NCI-H187 treated with DMSO at 0.1 percent for 48 hours (cell line): Measurements from ENCODE around the gene TIPRL.
A peak's percentile ranks its signal among the peaks of the same experiment; 100 is the strongest.

Source experiments
- DNase-seq: peaks from one replicate; lab custom pipeline; 2025; lab: John Stamatoyannopoulos, UW

The TIPRL gene

DNA sequence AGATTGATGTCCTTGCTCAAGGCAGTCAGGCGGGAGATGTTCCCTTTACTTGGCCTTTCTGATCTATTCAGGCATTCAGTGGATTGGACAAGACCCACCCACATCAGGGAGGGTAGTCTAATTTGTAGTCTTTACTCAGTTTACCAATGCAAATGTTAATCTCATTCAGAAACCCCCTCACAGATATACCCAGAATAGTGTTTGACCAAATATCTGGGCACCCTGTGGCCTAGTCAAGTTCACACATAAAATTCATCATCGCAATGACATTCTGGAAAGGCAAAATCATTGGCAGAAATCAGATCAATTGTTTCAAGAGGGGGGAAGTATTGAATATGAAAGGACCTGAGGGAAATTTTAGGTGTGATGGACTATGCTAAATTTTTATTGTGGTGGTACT is 34.6 kb downstream of the TIPRL start:
- DNase-seq = no peak

DNA sequence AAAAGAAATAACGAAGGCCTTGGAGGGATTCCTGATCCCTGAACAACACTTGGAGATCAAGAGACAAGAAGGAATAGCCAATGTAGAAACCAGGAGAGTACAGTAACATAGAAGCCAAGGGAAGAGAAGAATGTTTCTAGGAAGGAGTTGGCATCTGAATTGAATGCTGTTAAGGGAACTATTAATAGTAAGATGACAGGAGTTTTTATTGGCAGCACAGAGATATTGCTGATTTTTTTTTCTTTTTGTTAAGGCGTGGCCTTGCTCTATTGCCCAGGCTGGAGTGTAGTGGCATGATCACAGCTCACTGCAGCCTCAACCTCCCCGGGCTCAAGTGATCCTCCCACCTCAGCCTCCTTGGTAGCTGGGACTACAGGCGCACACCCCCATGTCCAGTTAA is 37.4 kb downstream of the TIPRL start:
- no peak for DNase-seq

DNA sequence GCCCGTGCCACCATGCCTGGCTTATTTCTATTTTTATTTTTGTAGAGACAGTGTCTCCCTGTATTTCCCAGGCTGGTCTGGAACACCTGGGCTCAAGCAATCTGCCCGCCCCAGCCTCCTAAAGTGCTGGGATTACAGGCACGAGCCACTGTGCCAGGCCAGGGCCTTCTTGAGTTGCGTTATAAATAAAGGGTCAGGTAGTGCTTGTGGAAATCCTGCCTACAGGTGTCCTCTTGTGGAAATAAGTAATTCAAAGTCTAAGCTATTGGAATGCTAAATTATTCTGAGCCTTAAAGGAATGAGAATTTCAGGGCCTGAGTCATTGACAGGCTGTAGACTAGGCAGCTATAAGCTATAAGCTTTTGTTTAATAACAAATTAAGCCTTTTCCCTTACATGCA is 38.9 kb downstream of the TIPRL start:
- DNase-seq = no peak

DNA sequence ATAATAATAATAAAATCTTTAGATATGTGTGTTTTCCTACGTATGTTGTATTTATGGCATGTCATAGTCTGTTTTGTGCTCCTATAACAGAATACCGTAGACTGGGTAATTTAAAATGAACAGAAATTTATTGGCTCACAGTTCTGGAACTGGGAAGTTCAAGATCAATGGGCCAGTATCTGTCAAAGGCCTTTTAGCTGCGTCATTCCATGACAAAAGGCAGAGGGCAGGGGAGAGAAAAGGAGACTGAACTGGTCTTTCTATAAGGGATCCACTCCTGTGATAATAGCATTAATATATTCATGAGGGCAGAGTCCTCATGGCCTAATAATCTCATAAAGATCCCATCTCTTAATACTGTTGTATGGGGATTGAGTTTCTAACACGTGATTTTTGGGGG is 39.9 kb downstream of the TIPRL start:
- no peak for DNase-seq

DNA sequence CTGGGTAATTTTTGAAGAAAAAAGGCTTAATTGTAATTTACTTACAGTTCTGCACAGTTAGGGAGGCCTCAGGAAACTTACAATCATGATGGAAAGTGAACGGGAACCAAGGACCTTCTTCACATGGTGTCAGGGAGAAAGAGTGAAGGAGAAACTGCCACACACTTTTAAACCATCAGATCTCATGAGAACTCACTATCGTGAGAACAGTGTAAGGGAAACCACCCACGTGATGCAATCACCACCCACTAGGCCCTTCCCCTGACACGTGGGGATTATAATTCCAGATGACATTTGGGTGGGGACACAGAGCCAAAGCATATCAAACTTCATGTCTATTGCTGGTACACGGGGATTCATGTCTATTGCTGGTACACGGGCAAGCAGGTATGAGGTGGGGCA is 41.7 kb downstream of the TIPRL start:
- DNase-seq = no peak

DNA sequence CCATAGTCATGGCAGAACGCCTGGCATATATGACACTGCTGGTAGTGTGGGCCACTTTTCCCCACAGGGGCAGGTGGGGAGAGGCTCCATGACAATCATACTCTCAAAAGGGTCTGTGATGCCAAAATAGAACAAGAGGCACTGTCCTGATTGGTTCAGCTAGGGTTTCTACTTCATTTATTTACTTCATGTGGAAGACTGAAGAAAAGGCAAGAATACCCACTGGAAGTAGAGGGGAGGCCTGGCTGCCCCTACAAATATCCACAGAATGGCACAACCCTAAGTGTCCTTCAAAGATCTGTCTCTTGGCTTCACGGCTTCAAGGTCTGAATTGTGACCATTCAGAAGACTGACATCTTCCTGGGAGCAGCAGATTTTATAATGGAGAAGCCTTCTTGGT is 42.5 kb downstream of the TIPRL start:
- no peak for DNase-seq

DNA sequence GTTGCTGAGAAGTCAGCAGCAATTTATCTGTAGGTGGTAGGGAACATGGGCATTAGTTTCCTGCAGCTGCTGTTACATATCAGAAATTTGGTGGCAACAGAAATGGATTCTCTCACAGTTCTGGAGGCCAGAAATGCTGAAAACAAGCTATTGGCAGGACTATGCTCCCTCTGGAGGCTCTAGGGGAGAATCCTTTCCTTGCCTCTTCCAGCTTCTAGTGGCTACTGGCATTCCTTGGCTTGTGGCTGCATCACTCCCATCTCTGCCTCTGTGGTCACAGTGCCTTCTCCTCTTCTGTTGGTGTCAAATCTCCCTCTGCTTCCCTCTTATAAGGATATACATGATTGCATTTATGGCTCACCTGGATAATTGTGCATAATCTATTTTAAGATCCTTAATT is 44.5 kb downstream of the TIPRL start:
- no peak for DNase-seq

DNA sequence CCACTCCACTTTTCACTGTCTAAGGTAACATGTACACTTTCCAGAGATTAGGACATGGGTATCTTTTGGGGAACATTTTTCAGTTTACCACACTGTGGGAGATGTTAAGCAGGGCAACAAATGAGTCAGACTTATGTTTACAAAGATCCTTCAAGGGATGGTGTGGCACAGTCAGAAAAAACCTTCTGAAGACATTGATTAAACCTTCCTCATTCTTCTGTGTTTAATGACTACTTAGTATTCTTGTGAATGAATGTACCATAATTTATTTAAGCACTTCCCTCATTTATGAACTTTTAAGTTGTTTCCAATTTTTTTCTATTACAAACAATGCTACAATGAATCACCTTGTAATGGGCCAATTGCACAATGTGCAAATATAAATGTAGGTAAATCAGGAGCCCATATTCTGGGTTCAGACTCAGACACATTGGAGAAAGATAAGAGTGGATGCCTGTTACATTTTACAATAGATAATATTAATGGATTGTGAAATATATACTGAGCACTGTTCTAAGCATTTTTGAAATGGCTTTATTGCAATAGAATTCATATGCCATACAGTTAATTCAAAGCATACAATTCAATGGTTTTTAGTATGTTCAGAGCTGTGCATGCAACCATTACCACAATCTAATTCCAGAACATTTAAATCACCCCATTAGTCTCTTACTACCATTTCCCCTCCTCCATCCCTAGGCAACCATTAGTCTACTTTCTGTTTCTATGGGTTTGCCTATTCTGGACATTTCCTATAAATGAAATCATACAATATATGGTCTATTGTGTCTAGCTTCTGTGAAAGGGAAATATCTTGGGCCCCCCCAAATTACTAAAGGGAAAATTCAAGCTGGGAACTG is 45.1 kb downstream of the TIPRL start:
- no peak for DNase-seq

DNA sequence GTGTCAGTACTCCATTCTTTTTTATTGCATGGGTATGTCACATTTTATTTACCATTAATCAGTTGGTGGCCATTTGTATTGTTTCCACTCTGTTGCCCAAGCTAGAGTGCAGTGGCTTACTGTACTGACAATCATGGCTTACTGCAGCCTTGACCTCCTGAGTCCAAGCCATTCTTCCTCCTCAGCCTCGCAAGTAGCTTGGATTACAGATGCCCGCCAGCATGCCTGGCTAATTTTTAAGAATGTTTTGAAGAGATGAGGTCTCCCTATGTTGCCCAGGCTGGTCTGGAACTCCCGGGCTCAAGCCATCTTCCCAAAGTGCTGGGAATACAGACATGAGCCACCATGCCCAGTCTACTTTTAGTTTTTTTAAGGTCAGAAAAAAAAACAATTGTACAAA is 46.2 kb downstream of the TIPRL start:
- no peak for DNase-seq

DNA sequence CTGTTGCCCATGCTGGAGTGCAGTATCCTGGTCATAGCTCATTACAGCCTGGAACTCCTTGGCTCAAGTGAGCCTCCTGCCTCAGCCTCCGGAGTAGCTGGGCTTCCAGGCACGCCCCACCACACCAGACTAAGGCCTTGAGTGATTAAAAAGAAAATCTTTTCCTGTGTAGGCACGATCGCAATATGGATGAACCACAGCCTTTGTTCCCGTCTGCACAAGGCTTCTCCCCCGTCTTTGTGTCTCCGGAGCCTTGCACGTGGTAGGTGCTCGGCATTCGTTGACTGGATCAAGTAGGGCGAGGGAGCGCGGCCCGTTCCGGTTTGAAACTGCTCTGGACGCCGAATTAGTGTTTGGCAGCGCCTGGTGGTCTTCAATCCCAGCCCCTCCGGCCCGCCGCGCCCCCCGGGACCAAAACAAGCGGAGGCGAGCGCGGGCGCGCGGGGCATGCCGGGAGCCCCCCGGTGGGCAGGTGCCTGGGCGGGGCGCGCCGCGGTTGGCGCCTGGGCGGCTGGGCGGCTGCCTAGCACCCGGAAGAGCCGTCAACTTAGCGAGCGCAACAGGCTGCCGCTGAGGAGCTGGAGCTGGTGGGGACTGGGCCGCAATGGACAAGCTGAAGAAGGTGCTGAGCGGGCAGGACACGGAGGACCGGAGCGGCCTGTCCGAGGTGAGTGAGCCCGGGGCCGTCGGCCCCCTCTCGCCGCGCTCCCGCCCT is 46.9 kb downstream of the TIPRL start, which contains the start of gene SFT2D2:
TSS of gene SFT2D2 (plus strand) at position 529 of the 715 bp plus-strand sequence. CDS start at position 605, 76 bp downstream.
- peak; percentile 57 for DNase-seq

DNA sequence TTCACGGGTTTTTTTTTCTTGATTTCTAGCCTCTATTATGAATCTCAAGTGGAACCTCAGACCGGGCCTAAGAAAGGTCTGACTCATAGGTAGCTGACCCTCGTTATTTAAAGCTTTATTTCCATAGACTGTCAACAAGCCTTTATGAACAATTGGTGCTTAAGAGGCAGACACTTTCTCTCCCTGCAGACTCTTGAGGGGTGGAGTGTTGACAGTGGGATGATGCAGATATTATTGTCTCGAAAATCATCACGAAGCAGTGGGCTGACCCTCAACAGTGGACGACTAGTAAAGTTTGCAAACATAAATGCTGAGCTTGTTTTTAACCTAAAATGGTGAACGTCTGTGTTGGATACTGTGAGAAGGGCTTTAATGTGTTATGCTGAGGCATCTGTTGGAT is 48.9 kb downstream of the TIPRL start:
- no peak for DNase-seq

DNA sequence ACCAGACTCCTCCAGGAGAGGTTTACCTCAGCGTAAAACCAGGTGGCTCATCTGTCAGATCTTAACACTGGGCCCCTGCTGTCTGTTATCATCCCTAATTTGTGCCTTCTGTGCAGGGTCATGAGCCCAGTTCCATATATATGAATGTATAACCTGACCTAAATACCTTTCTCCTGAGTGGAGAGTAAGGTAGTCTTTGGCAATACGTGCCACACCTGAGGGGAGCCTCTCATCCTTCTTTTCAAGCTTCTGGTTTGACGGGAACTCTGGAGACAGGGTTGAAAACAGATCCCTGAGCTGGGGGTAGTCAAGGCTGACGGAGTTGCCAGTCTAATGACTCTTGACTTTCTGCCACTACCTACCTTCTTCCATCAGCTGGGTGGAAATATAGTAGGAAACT is 51.1 kb downstream of the TIPRL start:
- DNase-seq = no peak

DNA sequence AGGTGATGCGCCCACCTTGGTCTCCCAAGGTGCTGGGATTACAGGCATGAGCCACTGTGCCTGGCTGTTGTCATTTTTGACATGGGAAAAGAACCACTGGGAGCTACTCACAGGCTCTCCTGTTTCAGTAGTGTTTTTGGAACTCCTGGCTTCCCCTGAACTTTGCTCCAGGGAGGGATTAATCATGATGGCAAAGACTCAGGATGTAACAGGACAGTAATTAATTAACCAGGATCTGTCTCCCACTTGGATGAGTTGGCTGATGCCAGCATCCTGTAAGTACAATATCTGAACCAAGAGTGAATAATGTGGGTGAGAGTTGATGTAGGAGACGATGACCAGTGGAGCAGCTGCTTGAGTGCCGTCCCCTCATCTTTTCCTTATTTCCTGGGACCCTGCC is 51.9 kb downstream of the TIPRL start:
- no peak for DNase-seq

DNA sequence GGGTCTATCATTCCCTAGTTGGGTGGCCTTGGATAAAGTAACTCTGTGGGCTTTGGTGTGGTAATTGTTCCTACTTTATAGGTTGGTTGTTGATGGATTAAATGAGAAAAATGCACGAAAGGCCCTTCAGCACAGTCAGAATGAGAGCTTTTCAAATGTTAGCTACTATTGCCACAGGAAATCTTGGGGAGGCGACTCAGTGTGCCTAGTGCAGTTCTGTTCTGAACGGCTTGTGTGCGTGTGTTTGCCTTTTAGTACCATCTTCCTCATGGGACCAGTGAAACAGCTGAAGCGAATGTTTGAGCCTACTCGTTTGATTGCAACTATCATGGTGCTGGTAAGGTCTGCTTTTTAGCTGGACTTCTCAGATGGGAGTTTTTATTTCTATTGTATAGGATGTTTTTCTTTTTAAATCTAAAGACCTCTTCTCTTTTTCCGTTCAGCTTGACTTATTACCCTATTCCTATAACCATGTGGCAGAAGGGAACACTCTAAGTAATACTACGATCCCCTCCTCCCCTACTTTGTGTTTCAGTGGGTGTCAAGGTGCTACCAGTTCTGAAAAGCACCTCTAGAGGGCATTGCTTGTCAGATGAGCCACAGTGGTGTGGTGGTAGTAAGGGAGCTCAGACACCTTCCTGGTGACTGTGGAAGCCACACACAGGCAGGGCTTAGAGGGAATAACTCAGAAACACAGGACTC is 56.2 kb downstream of the TIPRL start:
- DNase-seq = no peak

DNA sequence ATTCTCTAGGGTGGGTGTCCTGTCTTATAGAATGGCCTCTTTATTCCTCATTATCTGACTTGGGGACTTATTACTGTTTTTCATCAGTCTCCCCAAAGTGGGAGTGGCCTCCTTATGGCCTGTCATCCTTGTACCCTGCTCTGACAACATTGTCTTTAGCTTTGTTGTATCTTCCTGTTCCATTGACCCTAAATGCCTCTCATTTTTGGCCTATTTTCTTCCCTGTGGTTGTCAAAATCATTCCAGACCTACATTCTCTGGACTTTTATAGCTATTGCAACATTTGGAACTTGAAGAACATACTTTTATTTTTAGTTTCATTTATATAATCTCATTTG is 56.8 kb downstream of the TIPRL start:
- DNase-seq = no peak

DNA sequence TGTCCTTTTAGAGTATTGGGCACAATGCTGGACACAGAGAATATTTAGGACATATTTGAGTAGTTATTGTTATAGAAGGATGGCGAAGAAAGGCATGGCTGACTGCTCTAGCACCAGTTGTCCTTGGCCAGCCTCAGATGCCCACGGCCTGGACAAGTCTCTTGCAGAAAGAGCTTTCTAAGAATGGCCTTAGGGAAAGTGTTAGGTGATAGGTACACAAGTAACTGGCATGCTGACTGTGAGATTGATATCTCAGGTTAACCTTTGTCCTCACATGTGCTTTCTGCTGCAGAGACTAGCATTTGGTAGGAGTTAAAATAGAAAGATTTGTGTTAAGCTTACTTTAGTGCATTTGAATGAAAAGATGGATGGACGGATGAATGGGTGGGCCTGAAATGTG is 57.2 kb downstream of the TIPRL start:
- no peak for DNase-seq

DNA sequence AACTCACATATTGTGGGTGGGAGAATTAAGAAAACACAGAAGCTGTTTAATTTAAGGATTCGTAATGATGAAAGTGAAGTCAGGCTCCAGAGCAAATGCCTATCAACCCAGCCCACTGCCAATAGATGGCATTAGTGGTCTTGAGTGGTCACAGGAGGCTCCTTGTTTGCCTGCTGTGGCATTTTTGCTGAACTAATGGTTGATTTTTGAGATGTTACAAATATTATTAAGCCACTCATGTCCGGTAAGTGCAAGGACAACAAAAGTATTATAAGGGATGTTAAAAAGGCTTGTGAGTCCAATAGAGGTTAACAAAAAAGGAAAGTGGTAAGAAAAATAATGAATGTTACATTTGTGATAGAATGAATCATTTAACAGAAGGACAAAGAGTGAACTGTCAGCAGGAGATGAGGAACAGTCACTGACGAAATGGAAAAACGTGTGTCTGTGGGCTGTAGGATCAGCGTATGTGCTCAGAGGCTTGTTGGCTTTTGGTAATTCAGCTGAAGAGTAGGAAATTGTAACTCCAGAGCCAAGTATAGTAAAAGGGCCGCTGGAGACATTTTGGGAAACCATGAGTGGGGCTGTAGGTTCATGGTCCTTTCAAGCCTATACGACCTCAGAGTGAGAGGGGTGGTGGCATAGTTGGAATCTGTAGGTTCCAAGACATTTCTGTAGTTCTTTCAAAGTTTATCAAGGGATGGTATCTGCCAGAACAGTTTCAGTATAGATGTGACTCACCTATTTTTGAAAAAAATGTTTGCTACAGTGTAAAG is 58.3 kb downstream of the TIPRL start:
- no peak for DNase-seq

DNA sequence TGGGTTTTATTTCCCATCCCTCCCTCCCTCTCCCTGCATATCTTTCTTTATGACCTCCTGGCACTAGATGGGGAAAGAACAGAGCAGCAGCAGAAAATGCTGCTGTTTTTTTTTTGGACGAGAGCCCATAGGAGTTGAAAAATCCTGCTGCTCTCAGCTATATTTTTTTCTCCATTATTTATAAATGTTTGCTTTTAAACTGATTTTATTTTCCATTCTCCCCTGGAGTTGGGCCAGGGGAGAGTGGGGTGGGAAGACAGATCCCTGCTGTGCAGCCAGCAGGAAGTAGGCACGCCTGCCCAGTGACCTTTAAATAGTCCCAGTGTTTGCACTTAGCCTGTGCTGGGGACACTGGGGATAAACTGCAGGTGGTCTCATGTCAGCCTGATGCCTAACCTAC is 64.4 kb downstream of the TIPRL start:
- no peak for DNase-seq

DNA sequence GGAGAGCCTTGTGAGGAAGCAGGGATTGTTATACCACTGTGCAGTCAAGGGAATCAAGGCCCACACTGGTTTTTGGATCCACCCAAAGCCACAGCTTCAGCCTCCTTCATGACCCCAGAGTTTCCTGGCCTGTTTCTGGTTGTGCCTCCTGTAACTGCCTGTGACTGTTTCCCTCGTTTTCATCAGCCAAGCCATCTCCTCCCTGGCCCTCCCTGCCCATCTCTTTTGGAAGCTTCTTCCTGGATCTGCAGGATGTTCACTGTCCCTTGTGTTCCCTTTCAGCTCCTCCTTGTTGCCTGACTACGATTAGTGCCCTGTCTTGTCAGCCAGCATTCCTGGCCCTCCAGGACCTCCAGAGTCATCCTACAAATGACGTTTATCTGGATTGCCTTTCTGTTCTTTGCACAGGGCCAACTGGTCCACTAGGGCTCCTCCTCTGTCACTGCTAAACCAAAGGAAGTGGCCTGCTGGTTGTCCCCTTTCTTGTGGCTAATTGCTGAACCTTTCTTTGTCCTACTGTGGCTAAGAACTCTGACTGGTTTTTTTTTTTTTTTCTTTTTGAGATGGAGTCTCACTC is 65.0 kb downstream of the TIPRL start:
- DNase-seq = no peak

DNA sequence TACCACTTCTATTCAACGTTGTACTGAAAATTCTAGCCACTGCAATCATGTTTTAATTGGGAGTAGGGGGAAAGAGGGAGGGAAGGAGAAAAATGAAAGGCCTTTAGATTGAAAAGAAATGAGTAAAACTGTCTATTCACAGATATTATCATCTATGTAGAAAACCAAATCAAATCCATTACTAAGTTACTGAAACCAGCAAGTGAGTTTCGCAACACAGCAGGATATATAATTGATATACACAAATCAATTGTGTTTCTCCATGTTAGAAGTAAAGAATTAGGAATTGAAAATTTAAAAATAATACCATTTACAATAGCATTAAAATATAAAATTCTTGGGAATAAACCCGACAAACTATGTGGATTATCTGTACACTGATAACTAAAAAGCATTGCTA is 66.3 kb downstream of the TIPRL start:
- no peak for DNase-seq

DNA sequence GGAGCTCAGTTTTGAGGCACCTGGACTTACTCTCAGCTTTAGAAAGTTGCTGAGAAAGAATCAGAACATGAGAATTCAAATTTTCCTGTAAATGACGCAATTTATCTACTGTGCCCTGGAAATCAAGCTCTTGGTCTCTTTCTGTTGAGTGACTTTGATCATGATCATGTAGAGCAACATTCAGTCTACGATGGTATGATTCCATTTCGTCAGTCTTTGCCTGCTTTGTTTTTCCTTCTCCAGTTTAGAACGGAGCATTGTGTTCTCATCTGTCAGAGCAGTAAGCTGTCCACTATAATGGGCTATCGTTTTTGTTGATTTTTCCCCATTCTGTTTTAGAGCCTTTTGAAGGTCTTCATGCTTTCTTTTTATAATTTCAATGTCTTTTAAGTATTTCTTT is 67.7 kb downstream of the TIPRL start:
- DNase-seq = no peak
